Progenitor cell of endocrine pancreas (in vitro differentiated cells): ENCODE measurements around the gene CEP68. TPM values are rescaled to one million over a fixed set of nuclear protein-coding genes. Genes with fewer than 3 reads are reported as not detected.
A peak's percentile ranks its signal among the peaks of the same experiment; 100 is the strongest.

Experiments used
- DNase-seq: peaks from one replicate; pipeline ENCODE4 v3.0.0; 2021; ENCODE audit warnings: low spot score; ENCODE audit not compliant: unreplicated experiment
- H3K27ac Mint-ChIP-seq: 2 replicates; pipeline ENCODE4 v1.8.0; 2021; ENCODE audit warnings: mild to moderate bottlenecking, moderate library complexity, mixed read lengths
- H3K27me3 Mint-ChIP-seq: 2 replicates; pipeline ENCODE4 v1.8.0; 2021; ENCODE audit warnings: mixed read lengths
- H3K36me3 Mint-ChIP-seq: 2 replicates; pipeline ENCODE4 v1.8.0; 2022; ENCODE audit warnings: mixed read lengths; ENCODE audit not compliant: insufficient read depth
- H3K4me1 Mint-ChIP-seq: 2 replicates; pipeline ENCODE4 v1.8.0; 2021; ENCODE audit warnings: low read depth, mixed read lengths
- H3K4me3 Mint-ChIP-seq: 2 replicates; pipeline ENCODE4 v1.8.0; 2021; ENCODE audit warnings: low read depth, mild to moderate bottlenecking, moderate library complexity, mixed read lengths
- H3K9me3 Mint-ChIP-seq: 2 replicates; pipeline ENCODE4 v1.8.0; 2021; ENCODE audit warnings: low read depth, mixed read lengths
- long read RNA-seq: library from polyadenylated mRNA; unstranded; transcript quantifications from one replicate; pipeline ENCODE4 v2.0.0, GENCODE V29; 2020
- total RNA-seq: library from RNA; stranded (reverse); gene quantifications from 2 replicates; pipeline ENCODE4 v1.2.1, GENCODE V29; 2021
- TF ChIP-seq, protein P1 (sequence below): fragments of 200-600 bp; sonication (generic); IDR thresholded peaks from one replicate; pipeline ENCODE4 v1.5.0; 2021; ENCODE audit warnings: antibody characterized with exemption, mild to moderate bottlenecking; ENCODE audit not compliant: unreplicated experiment

Gene CEP68
- total RNA-seq = 20.4 and 22.0 TPM in 2 replicates
- long read RNA-seq, full-length matches to known transcripts = 25 of 87 reads
- long read RNA-seq, partial matches to known transcripts = 22 of 87 reads
- long read RNA-seq, other reads (novel, unspliced or antisense) = 40 of 87 reads

GRCh38 chr2:65056215-65057053 lies at the start of gene CEP68:
TSS of gene CEP68 (plus strand) at chr2:65056416. CDS start at chr2:65069445, 13,029 bp downstream.
- peak; percentile 96 for DNase-seq
- TF ChIP-seq, protein P1, sequence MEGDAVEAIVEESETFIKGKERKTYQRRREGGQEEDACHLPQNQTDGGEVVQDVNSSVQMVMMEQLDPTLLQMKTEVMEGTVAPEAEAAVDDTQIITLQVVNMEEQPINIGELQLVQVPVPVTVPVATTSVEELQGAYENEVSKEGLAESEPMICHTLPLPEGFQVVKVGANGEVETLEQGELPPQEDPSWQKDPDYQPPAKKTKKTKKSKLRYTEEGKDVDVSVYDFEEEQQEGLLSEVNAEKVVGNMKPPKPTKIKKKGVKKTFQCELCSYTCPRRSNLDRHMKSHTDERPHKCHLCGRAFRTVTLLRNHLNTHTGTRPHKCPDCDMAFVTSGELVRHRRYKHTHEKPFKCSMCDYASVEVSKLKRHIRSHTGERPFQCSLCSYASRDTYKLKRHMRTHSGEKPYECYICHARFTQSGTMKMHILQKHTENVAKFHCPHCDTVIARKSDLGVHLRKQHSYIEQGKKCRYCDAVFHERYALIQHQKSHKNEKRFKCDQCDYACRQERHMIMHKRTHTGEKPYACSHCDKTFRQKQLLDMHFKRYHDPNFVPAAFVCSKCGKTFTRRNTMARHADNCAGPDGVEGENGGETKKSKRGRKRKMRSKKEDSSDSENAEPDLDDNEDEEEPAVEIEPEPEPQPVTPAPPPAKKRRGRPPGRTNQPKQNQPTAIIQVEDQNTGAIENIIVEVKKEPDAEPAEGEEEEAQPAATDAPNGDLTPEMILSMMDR = peak; percentile 17
- H3K27me3 Mint-ChIP-seq = no peaks in the 10 kb centered on the region
- H3K36me3 Mint-ChIP-seq = no peaks in the 10 kb centered on the region
- peaks cover 4% of the 10 kb centered on the region for H3K9me3 Mint-ChIP-seq
- peak within 1 kb of the TSS; percentile 94 for H3K4me3 Mint-ChIP-seq
- peak within 1 kb of the TSS; percentile 95 for H3K27ac Mint-ChIP-seq
- H3K4me1 Mint-ChIP-seq = peaks cover 23% of the 10 kb centered on the region

GRCh38 chr2:65013776-65014175 lies 42.4 kb upstream of the CEP68 start:
- TF ChIP-seq, protein P1 = no peak
- H3K36me3 Mint-ChIP-seq = peaks cover 19% of the 10 kb centered on the region
- H3K27ac Mint-ChIP-seq = no peak overlapping the region
- H3K27me3 Mint-ChIP-seq = no peaks in the 10 kb centered on the region
- no peaks in the 10 kb centered on the region for H3K4me1 Mint-ChIP-seq
- DNase-seq = no peak
- H3K4me3 Mint-ChIP-seq = no peak overlapping the region
- H3K9me3 Mint-ChIP-seq = no peaks in the 10 kb centered on the region

GRCh38 chr2:65015731-65016130 lies 40.5 kb upstream of the CEP68 start:
- no peak for DNase-seq
- no peaks in the 10 kb centered on the region for H3K4me1 Mint-ChIP-seq
- H3K36me3 Mint-ChIP-seq = peaks cover 26% of the 10 kb centered on the region
- TF ChIP-seq, protein P1 = no peak
- no peak overlapping the region for H3K4me3 Mint-ChIP-seq
- H3K27ac Mint-ChIP-seq = no peak overlapping the region
- H3K27me3 Mint-ChIP-seq = no peaks in the 10 kb centered on the region
- no peaks in the 10 kb centered on the region for H3K9me3 Mint-ChIP-seq

DNA sequence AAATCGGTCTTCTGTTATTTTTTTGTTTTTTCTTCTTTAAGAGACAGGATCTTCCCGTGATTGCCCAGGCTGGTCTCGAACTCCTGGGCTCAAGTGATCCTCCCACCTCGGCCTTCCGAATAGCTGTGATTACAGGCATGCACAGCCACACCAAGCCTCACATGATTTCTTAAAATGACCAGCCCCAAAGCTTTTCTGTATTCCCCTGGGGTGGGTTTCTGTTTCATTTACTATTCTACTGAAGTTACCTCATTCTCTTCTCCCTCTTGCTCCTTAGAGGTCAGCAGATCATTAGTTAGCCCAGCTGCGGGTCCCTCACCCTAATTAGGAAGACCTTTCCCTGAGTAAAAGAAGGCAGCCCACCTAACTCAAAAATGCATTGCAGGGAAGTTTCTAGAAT lies 39.4 kb upstream of the CEP68 start:
- Mint-ChIP-seq H3K36me3 (peaks cover 24% of the 10 kb centered on the region), H3K9me3 (no peaks in the 10 kb centered on the region), H3K27ac (no peak overlapping the region), H3K4me1 (peaks cover 3% of the 10 kb centered on the region), H3K4me3 (no peak overlapping the region), H3K27me3 (no peaks in the 10 kb centered on the region)
- DNase-seq = no peak
- TF ChIP-seq, protein P1 = no peak

- Mint-ChIP-seq H3K4me1 (peaks cover 3% of the 10 kb centered on the region), H3K9me3 (no peaks in the 10 kb centered on the region), H3K27ac (no peak overlapping the region), H3K27me3 (no peaks in the 10 kb centered on the region), H3K4me3 (no peak overlapping the region), H3K36me3 (peaks cover 26% of the 10 kb centered on the region)
- no peak for DNase-seq
- TF ChIP-seq, protein P1 = no peak
These were observed 38.9 kb upstream of the CEP68 start for GRCh38 chr2:65017335-65017734.
